Mammary epithelial cell (primary cell): ENCODE data around the gene APOD.
"Not testable (repeated sequence)": the region's sequence is repeated elsewhere in the genome, so short reads cannot be mapped to it uniquely, and the experiment has no call there.

Source experiments
- EZH2 ChIP-seq: IDR thresholded peaks from 2 replicates; pipeline ENCODE4 v1.6.1; 2012; ENCODE audit warnings: low read length, inconsistent platforms, borderline replicate concordance
- TF ChIP-seq, protein P1 (sequence below), 2 donors: IDR thresholded peaks in 1 of 2; conservative IDR thresholded peaks in 1 of 2; 2 replicates each; pipeline ENCODE4 v1.5.1; 2011 to 2012; ENCODE audit warnings: inconsistent platforms in 2 of 2, low read length in 2 of 2, mild to moderate bottlenecking in 2 of 2, control low read depth in 1 of 2, low read depth in 1 of 2; ENCODE audit not compliant: insufficient read depth in 1 of 2; ENCODE audit errors: extremely low read depth in 1 of 2

DNA sequence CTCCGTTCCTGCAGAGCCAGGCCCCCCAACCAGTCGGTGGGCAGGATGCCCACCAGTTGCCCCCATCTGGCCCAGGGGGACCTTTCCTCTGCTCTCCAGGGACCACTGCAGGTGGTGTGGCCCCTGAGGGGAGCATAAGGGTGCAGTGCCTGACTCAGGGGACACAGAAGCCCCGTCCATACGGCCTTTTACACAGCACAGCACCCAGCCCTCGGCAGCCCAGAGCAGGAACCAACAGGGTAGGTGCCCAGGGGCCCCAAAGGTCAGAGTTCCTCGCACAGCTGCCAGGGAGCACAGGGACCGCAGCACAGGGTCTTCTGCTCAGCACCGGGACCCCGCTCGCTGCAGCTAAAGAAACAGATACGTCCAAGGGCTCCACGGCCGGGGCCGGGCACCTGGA is 40.4 kb upstream of the APOD start:
- TF ChIP-seq EZH2, result not testable (repeated sequence)
- TF ChIP-seq, protein P1, sequence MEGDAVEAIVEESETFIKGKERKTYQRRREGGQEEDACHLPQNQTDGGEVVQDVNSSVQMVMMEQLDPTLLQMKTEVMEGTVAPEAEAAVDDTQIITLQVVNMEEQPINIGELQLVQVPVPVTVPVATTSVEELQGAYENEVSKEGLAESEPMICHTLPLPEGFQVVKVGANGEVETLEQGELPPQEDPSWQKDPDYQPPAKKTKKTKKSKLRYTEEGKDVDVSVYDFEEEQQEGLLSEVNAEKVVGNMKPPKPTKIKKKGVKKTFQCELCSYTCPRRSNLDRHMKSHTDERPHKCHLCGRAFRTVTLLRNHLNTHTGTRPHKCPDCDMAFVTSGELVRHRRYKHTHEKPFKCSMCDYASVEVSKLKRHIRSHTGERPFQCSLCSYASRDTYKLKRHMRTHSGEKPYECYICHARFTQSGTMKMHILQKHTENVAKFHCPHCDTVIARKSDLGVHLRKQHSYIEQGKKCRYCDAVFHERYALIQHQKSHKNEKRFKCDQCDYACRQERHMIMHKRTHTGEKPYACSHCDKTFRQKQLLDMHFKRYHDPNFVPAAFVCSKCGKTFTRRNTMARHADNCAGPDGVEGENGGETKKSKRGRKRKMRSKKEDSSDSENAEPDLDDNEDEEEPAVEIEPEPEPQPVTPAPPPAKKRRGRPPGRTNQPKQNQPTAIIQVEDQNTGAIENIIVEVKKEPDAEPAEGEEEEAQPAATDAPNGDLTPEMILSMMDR (conservative IDR thresholded peaks at IDR 0.05 in 1 of 2, IDR thresholded peaks at IDR 0.05 in 1 of 2; ENCODE audit: extremely low read depth in 1 of 2, insufficient read depth in 1 of 2, low read depth in 1 of 2, low read length in 2 of 2), result not testable (repeated sequence)
